Subcutaneous abdominal adipose tissue (tissue), 5 donors: ENCODE results near the gene OXSR1.

Source experiments
- H3K27ac ChIP-seq: one replicate; pipeline ENCODE4 v1.7.0; 2013; ENCODE audit warnings: low read depth, mild to moderate bottlenecking, inconsistent platforms, low read length, moderate library complexity
- H3K27me3 ChIP-seq, 5 donors: one replicate each; pipeline ENCODE4 v1.7.0; 2013; ENCODE audit warnings: low read length in 5 of 5, inconsistent platforms in 1 of 5; ENCODE audit not compliant: control insufficient read depth in 5 of 5, insufficient read depth in 4 of 5
- H3K36me3 ChIP-seq, 5 donors: one replicate each; pipeline ENCODE4 v1.7.0; 2013; ENCODE audit warnings: low read length in 5 of 5; ENCODE audit not compliant: control insufficient read depth in 5 of 5, insufficient read depth in 5 of 5
- H3K4me1 ChIP-seq, 5 donors: one replicate each; pipeline ENCODE4 v1.7.0; 2013; ENCODE audit warnings: low read length in 5 of 5, mild to moderate bottlenecking in 3 of 5, moderate library complexity in 1 of 5; ENCODE audit not compliant: control insufficient read depth in 5 of 5, insufficient read depth in 5 of 5
- H3K4me3 ChIP-seq, 5 donors: one replicate each; pipeline ENCODE4 v1.7.0; 2013; ENCODE audit warnings: low read length in 5 of 5, low read depth in 1 of 5
- H3K9ac ChIP-seq, 5 donors: one replicate each; pipeline ENCODE4 v1.7.0; 2013; ENCODE audit warnings: low read length in 5 of 5, mild to moderate bottlenecking in 4 of 5, moderate library complexity in 3 of 5
- H3K9me3 ChIP-seq, 5 donors: one replicate each; pipeline ENCODE4 v1.7.0; 2013; ENCODE audit warnings: low read length in 5 of 5; ENCODE audit not compliant: control insufficient read depth in 5 of 5
- donor health status: healthy.
- donor health status: healthy.
- donor health status: healthy.
- donor health status: healthy.
- donor health status: healthy.

OXSR1 gene

GRCh38 chr3:38120693-38121450 lies 44.5 kb upstream of the OXSR1 start:
- Histone ChIP-seq H3K27me3 (no peaks in the 10 kb centered on the region), H3K36me3 (peaks cover 7 to 65% (median 59%) of the 10 kb centered on the region in 5 donors), H3K9me3 (no peaks in the 10 kb centered on the region), H3K4me1 (peaks cover 0 to 6% (median 0%) of the 10 kb centered on the region in 5 donors), H3K9ac (no peak overlapping the region), H3K4me3 (no peak overlapping the region), H3K27ac (no peak overlapping the region)

- H3K9me3 ChIP-seq = no peaks in the 10 kb centered on the region
- H3K27ac ChIP-seq = no peak overlapping the region
- no peak overlapping the region for H3K9ac ChIP-seq
- no peaks in the 10 kb centered on the region for H3K27me3 ChIP-seq
- no peak overlapping the region for H3K4me3 ChIP-seq
- H3K4me1 ChIP-seq = peaks cover 0 to 6% (median 0%) of the 10 kb centered on the region in 5 donors
- peaks cover 7 to 71% (median 65%) of the 10 kb centered on the region in 5 donors for H3K36me3 ChIP-seq
These were observed 43.9 kb upstream of the OXSR1 start for GRCh38 chr3:38121451-38121831.

DNA sequence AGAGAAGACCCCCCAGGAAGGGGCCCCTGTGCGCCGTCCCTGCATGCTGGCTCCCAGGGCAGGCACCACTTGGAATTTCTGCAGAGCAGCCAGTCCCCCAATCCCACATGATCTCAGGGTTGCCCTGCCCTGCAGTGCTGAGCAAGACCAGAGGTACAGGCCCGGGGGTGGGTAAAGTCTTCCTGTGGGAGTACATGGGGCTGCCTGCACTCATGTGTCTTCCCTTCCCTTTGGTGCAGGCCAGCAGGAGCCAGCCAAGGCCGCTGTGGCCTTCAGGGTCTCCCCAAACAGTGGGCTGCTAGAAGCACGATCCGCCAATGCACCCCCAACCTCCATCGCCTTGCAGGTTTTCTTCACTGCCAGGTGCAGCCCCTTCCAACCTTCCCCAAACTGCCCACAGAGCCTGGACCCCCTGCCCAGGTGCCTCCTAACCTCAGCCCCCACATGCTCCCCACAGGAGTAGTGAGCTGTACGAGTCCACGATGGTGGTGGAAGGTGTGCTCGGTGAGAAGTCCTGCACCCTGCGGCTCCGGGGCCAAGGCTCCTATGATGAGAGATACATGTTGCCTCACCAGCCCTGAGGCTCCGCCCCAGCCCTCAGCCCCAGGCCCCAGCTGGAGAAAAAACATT lies 43.4 kb upstream of the OXSR1 start:
- Histone ChIP-seq H3K9ac (no peak overlapping the region), H3K4me1 (peaks cover 0 to 3% (median 0%) of the 10 kb centered on the region in 5 donors), H3K27ac (no peak overlapping the region), H3K4me3 (no peak overlapping the region), H3K27me3 (no peaks in the 10 kb centered on the region), H3K36me3 (peaks cover 7 to 76% (median 70%) of the 10 kb centered on the region in 5 donors), H3K9me3 (no peaks in the 10 kb centered on the region)

DNA sequence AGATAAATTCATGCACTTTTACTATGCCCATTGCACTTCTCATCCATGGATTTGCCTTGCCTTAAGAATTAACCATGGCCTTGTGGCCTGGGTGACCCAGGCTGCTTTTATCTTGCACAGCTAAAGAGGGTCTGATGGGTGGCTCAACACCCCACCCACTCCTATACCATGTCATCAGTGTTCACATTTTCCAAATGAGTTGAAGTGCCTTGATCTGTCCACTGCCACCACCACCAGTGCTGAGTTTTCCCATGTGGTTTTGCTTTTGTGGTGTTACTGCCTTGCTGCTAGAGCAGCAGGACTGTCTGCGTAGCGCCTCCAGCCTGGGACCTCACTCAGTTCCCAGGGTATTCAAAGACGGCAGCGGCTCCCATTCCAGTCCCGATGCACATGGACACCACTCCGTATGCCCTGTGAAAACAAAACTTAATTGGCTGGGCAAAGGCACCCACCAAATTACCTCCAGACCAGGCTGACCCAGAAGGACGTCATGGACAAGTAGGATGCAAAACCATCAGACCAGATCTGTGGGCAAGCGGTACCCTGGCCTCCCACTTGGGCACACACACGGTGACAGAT lies 42.5 kb upstream of the OXSR1 start:
- Histone ChIP-seq H3K27ac (no peak overlapping the region), H3K4me3 (no peak overlapping the region), H3K27me3 (no peaks in the 10 kb centered on the region), H3K9ac (no peak overlapping the region), H3K4me1 (no peaks in the 10 kb centered on the region), H3K9me3 (no peaks in the 10 kb centered on the region), H3K36me3 (peaks cover 7 to 85% (median 78%) of the 10 kb centered on the region in 5 donors)

DNA sequence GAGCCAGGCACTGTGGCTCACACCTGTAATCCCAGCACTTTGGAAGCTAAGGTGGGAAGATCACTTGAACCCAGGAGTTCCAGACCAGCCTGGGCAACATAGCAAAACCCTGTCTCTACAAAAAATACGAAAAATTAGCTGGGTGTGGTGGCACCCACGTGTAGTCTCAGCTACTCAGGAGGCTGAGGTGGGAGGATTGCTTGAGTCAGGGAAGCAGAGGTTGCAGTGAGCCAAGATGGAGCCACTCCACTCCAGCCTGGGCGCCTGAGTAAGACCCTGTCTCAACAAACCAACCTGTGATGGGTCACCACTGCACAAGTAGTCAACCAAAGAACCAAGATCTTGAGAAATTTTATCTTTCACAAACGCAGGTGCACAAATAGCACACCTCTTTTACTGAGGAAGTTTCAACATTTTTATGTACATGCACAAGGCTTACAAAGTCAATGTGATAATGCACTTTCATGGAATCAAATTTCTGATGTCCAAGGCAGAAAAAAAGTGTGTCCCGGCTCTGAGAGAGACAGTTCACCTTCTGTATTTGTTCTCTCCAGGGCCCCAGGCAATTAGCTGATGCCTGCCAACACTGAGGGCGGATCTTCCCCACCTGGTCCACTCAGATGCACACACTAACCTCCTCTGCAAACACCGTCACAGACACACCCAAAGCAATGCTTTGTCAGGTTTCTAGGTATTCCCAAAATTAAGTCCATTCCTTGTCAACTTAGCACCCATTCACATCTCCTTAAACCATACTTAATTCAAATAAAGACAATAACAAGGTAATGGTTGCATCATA lies 40.8 kb upstream of the OXSR1 start:
- no peak overlapping the region for H3K4me3 ChIP-seq
- no peak overlapping the region for H3K9ac ChIP-seq
- H3K27me3 ChIP-seq = no peaks in the 10 kb centered on the region
- H3K4me1 ChIP-seq = peaks cover 0 to 8% (median 6%) of the 10 kb centered on the region in 5 donors
- H3K27ac ChIP-seq = no peak overlapping the region
- no peaks in the 10 kb centered on the region for H3K9me3 ChIP-seq
- H3K36me3 ChIP-seq = peaks cover 7 to 96% (median 90%) of the 10 kb centered on the region in 5 donors

- H3K27ac ChIP-seq = no peak overlapping the region
- no peaks in the 10 kb centered on the region for H3K27me3 ChIP-seq
- H3K4me3 ChIP-seq = no peak overlapping the region
- no peak overlapping the region for H3K9ac ChIP-seq
- peaks cover 7 to 98% (median 90%) of the 10 kb centered on the region in 5 donors for H3K36me3 ChIP-seq
- H3K9me3 ChIP-seq = no peaks in the 10 kb centered on the region
- peaks cover 0 to 16% (median 12%) of the 10 kb centered on the region in 5 donors for H3K4me1 ChIP-seq
These were observed 39.8 kb upstream of the OXSR1 start for GRCh38 chr3:38125305-38126120.

DNA sequence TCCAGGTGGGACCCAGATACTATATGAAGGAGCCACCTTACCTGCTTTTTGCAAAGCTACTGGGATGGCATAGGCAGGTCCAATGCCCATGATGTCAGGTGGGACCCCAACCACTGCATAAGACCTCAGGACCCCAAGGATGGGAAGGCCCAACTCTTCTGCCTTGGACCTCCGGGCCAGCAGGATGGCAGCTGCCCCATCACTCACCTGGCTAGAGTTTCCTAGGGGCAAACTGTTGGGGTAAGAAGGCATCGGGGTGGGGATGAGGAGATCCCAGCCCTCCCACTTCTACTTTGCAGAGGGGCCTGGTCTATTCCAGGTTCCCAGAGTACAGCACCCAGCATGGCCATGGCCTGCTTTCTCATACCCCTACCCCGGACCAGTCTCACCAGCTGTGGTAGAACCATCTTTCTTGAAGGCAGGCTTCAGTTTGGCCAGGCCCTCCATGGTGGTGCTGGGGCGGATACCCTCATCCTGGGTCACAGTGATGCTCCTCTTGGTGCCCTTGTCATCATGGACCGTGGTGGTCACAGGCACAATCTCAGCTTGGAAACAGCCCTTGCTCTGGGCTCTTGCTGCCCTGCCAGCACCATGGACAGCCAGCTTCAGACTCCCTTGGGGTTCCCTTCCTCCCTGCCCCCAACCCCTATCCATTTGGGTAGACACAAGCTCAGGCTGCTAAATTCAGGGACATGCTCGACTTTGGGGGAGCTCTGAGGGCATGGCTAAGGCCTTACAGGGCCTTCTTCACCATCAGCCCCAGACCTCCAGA lies 39.0 kb upstream of the OXSR1 start:
- H3K9ac ChIP-seq = no peak overlapping the region
- no peak overlapping the region for H3K27ac ChIP-seq
- H3K9me3 ChIP-seq = no peaks in the 10 kb centered on the region
- H3K27me3 ChIP-seq = no peaks in the 10 kb centered on the region
- peaks cover 7 to 98% (median 90%) of the 10 kb centered on the region in 5 donors for H3K36me3 ChIP-seq
- H3K4me3 ChIP-seq = no peak overlapping the region
- peaks cover 0 to 23% (median 16%) of the 10 kb centered on the region in 5 donors for H3K4me1 ChIP-seq

- H3K9ac ChIP-seq = peak overlapping the region in 1 of 5 donors; percentile 33
- H3K4me1 ChIP-seq = peaks cover 0 to 33% (median 24%) of the 10 kb centered on the region in 5 donors
- peaks cover 7 to 98% (median 90%) of the 10 kb centered on the region in 5 donors for H3K36me3 ChIP-seq
- no peak overlapping the region for H3K4me3 ChIP-seq
- no peak overlapping the region for H3K27ac ChIP-seq
- no peaks in the 10 kb centered on the region for H3K9me3 ChIP-seq
- H3K27me3 ChIP-seq = no peaks in the 10 kb centered on the region
These were observed 37.6 kb upstream of the OXSR1 start for GRCh38 chr3:38127611-38128302.
